HUES64 (cell line): ENCODE data around the gene CACFD1.

ENCODE experiments used
- H3K27ac ChIP-seq: 2 replicates; pipeline ENCODE4 v1.7.0; 2013; ENCODE audit warnings: low read depth, low read length, inconsistent platforms
- H3K27me3 ChIP-seq: 2 replicates; pipeline ENCODE4 v1.6.1; 2013; ENCODE audit warnings: mild to moderate bottlenecking, low read length; ENCODE audit not compliant: insufficient read depth
- H3K36me3 ChIP-seq: 2 replicates; pipeline ENCODE4 v1.6.1; 2013; ENCODE audit warnings: mild to moderate bottlenecking, low read length; ENCODE audit not compliant: insufficient read depth
- H3K4me1 ChIP-seq: 2 replicates; pipeline ENCODE4 v1.6.1; 2013; ENCODE audit warnings: mild to moderate bottlenecking, low read length, moderate library complexity; ENCODE audit not compliant: insufficient read depth
- H3K4me3 ChIP-seq: 2 replicates; pipeline ENCODE4 v1.5.1; 2013; ENCODE audit warnings: mild to moderate bottlenecking, low read length, moderate library complexity
- H3K9ac ChIP-seq: 2 replicates; pipeline ENCODE4 v1.6.1; 2013; ENCODE audit warnings: mild to moderate bottlenecking, low read depth, low read length
- H3K9me3 ChIP-seq: 2 replicates; pipeline ENCODE4 v1.6.1; 2013; ENCODE audit warnings: low read depth, low read length; ENCODE audit not compliant: insufficient read depth
- WGBS: fragments of 150-250, 120-280 bp; methylation state at CpG from one replicate; pipeline ENCODE4 v1.1.7; 2013; ENCODE audit warnings: missing lambda C conversion rate; 5-methylcytosine and 5-hydroxymethylcytosine counted together

The CACFD1 gene

GRCh38 chr9:133464638-133465037 lies 4.9 kb downstream of the CACFD1 start:
- Histone ChIP-seq H3K9ac (no peak overlapping the region), H3K4me1 (peaks cover 5% of the 10 kb centered on the region; the same call in 1 of the 2 replicates), H3K36me3 (peaks cover 11% of the 10 kb centered on the region), H3K4me3 (no peak overlapping the region), H3K27me3 (no peaks in the 10 kb centered on the region), H3K9me3 (no peaks in the 10 kb centered on the region), H3K27ac (no peak overlapping the region)
- 95% methylated on average over 10 of the region's 10 CpGs for WGBS

DNA sequence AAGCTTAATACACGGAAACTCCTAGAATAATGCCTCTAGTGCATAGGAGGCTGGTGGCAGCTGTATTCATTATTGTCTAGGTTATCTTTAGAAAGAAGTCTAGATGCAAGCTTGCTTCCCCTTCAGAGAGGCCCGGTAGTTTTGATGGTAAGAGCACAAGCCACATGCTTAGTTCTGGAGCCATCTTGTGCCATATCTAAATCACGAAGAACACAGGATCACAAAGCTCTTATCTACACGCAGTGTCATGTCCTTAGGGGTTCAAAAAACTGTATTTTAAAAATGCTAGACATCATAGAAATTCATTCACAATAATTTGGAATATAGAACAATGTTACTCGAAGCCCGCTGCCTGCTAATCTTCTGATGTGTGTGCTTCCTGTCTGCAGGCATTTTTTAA lies 6.2 kb downstream of the CACFD1 start:
- Histone ChIP-seq H3K9ac (no peak overlapping the region), H3K9me3 (no peaks in the 10 kb centered on the region), H3K4me3 (no peak overlapping the region), H3K36me3 (peaks cover 11% of the 10 kb centered on the region), H3K4me1 (peaks cover 1% of the 10 kb centered on the region; the same call in 1 of the 2 replicates), H3K27me3 (no peaks in the 10 kb centered on the region), H3K27ac (no peak overlapping the region)
- WGBS: 97% methylated on average over 6 of the region's 6 CpGs

- no peak overlapping the region for H3K27ac ChIP-seq
- no peaks in the 10 kb centered on the region for H3K27me3 ChIP-seq
Measured at GRCh38 chr9:133467101-133467500, 7.3 kb downstream of the CACFD1 start.

GRCh38 chr9:133468374-133468773 lies 8.6 kb downstream of the CACFD1 start:
- 91% methylated on average over 11 of the region's 11 CpGs for WGBS
- Histone ChIP-seq H3K27ac (no peak overlapping the region), H3K4me1 (no peaks in the 10 kb centered on the region), H3K4me3 (no peak overlapping the region), H3K9me3 (no peaks in the 10 kb centered on the region), H3K36me3 (peaks cover 26% of the 10 kb centered on the region), H3K27me3 (no peaks in the 10 kb centered on the region), H3K9ac (no peak overlapping the region)

More at GRCh38 chr9:133467101-133467500, 7.3 kb downstream of the CACFD1 start:
- H3K4me3 ChIP-seq: no peak overlapping the region
- no peak overlapping the region for H3K9ac ChIP-seq
- WGBS: 90% methylated on average over 10 of the region's 10 CpGs
- no peaks in the 10 kb centered on the region for H3K4me1 ChIP-seq
- no peaks in the 10 kb centered on the region for H3K9me3 ChIP-seq
- peaks cover 17% of the 10 kb centered on the region for H3K36me3 ChIP-seq

DNA sequence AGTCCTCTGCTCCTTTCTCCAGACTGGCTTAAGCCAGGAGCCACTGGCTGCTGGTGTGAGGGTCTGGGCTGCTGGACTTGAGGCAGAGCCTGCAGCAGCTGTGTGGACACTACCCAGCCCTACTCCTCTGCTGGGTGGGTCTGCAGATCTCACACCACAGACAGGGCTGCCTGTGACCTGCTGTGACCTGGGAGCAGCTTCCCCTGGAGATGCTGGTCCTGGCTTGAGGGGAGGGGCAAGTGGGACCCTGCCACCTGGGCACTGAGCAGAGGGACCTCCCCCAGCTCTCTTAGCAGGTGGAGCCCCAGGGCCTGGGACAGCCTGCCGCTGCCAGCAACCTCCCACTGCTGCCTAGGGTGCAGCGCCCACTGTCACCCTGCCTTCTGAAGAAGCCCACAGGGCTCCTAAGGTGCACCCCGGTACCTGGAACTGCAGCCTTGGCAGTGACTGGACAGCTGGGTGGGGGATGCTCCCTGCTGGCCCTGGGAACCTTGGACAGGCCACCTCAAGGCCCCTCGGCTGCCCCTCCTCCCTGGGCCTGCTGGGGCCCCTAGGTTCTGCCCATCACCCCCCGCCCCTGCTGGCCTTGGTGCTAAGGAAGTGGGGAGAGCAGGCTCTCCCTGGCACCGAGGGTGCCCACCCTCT lies 9.1 kb downstream of the CACFD1 start:
- WGBS: 90% methylated on average over 6 of the region's 6 CpGs
- Histone ChIP-seq H3K4me3 (no peak overlapping the region), H3K36me3 (peaks cover 31% of the 10 kb centered on the region), H3K9me3 (no peaks in the 10 kb centered on the region), H3K27ac (no peak overlapping the region), H3K27me3 (no peaks in the 10 kb centered on the region), H3K9ac (no peak overlapping the region), H3K4me1 (no peaks in the 10 kb centered on the region)

DNA sequence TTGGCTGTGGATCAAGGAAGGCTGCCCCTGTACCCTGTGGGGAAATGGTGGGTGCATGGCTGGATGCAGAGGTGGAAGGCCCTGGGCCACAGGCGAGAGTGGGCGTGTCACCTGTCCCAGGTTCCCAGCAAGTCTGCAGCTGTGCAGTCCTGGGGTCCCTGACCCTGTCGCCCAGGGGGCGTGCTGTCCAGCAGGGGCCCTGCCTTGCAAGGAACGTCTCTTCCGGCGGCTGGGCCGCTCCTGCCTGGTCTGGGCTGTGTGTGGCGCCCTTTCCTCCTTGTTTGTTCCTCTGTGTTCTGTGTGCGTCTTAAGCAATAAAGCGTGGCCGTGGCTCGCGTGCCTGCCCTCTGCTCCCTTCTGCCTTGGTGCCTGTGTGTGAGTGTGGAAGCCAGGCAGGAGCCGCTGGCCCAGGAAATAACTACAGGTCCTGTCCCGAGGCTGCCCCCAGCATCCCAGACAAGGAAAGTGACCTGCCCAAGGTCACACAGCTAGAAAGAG lies 10.7 kb downstream of the CACFD1 start:
- Histone ChIP-seq H3K27ac (no peak overlapping the region), H3K36me3 (peaks cover 38% of the 10 kb centered on the region)
- 84% methylated on average over 16 of the region's 16 CpGs for WGBS

DNA sequence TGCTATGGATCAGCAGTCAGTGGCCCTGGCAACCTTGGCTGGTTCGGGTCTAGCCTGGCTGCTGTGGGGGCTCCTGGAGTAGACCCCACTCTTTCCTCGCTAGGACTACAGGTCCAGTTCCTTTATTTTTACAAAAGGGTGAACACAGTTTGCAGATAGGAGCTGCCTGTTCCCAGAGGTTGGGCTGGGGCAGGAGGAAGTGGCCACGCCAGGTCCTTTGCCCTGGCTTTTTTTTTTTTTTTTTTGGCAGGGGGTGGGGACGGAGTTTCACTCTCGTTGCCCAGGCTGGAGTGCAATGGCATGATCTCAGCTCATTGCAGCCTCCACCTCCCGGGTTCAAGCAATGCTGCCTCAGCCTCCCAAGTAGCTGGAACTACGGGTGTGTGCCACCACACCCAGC lies 11.2 kb downstream of the CACFD1 start:
- peaks cover 38% of the 10 kb centered on the region for H3K36me3 ChIP-seq
- no peak overlapping the region for H3K9ac ChIP-seq
- no peak overlapping the region for H3K4me3 ChIP-seq
- 94% methylated on average over 7 of the region's 7 CpGs for WGBS
- H3K27me3 ChIP-seq: no peaks in the 10 kb centered on the region
- H3K9me3 ChIP-seq: no peaks in the 10 kb centered on the region
- H3K4me1 ChIP-seq: no peaks in the 10 kb centered on the region
- no peak overlapping the region for H3K27ac ChIP-seq

More for the DNA sequence above, 10.7 kb downstream of the CACFD1 start:
- Histone ChIP-seq H3K9me3 (no peaks in the 10 kb centered on the region), H3K27me3 (no peaks in the 10 kb centered on the region), H3K4me1 (no peaks in the 10 kb centered on the region), H3K9ac (no peak overlapping the region), H3K4me3 (no peak overlapping the region)

- Histone ChIP-seq H3K4me3 (no peak overlapping the region), H3K27ac (no peak overlapping the region), H3K36me3 (peaks cover 37% of the 10 kb centered on the region), H3K27me3 (no peaks in the 10 kb centered on the region), H3K9ac (no peak overlapping the region), H3K4me1 (no peaks in the 10 kb centered on the region), H3K9me3 (no peaks in the 10 kb centered on the region)
- WGBS: 92% methylated on average over 27 of the region's 27 CpGs
Measured at GRCh38 chr9:133471551-133472276, 11.9 kb downstream of the CACFD1 start.

DNA sequence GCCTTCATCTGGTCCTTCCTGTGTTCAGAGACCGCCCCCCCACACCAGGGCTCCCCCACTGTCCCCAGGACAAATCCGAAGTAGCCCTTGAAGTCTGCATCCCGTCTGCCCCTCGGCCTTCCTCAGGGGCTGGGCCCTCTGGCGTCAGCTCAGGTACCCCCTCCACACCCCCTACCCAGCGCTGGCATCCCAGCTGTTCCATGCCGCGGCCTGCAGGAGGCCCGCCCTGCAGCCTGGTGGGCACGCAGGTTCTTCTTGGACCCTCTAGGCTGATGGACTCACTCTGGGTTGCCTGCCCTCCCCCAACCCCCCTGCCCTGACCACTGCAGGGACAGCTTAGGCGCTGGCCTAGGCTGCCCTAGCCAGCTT lies 12.5 kb downstream of the CACFD1 start:
- 92% methylated on average over 11 of the region's 11 CpGs for WGBS
- no peaks in the 10 kb centered on the region for H3K9me3 ChIP-seq
- H3K4me3 ChIP-seq: no peak overlapping the region
- H3K36me3 ChIP-seq: peaks cover 40% of the 10 kb centered on the region
- H3K9ac ChIP-seq: no peak overlapping the region
- H3K27me3 ChIP-seq: no peaks in the 10 kb centered on the region
- no peaks in the 10 kb centered on the region for H3K4me1 ChIP-seq
- no peak overlapping the region for H3K27ac ChIP-seq

DNA sequence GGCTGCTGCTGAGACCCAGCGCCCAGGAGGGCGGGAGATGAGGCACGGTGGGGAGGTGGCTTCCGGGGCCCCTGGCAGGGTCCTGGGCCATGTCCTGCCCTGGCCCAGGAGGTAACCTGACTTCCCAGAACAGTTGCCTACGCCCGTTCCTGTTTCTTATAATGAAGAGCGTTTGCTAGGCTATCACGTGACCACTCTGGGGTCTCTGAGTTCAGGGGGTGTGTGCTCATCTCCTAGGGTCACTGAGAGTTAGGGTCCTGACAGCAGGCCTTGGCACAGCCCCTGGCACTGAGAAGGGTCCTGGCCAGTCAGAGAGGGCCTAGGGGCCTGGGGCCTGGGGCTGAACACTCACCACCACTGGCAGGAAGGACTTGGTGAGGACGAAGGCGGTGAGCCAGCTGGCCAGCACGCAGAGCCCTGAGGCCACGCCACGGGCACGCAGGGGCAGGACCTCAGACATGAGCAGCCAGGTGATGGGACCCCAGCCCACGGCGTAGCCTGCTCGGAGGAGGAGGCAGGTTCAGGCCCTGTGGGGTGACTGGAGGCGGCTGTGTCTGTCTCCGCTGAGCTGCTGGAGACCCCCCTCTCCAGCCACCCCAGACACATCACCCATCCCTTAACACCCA lies 13.1 kb downstream of the CACFD1 start:
- no peaks in the 10 kb centered on the region for H3K9me3 ChIP-seq
- no peak overlapping the region for H3K4me3 ChIP-seq
- H3K27me3 ChIP-seq: no peaks in the 10 kb centered on the region
- WGBS: 96% methylated on average over 19 of the region's 19 CpGs
- no peak overlapping the region for H3K9ac ChIP-seq
- H3K27ac ChIP-seq: no peak overlapping the region
- 0 out of 2 replicates have a peak, but pooled peaks cover under 1% of the 10 kb centered on the region for H3K4me1 ChIP-seq
- H3K36me3 ChIP-seq: peaks cover 40% of the 10 kb centered on the region

DNA sequence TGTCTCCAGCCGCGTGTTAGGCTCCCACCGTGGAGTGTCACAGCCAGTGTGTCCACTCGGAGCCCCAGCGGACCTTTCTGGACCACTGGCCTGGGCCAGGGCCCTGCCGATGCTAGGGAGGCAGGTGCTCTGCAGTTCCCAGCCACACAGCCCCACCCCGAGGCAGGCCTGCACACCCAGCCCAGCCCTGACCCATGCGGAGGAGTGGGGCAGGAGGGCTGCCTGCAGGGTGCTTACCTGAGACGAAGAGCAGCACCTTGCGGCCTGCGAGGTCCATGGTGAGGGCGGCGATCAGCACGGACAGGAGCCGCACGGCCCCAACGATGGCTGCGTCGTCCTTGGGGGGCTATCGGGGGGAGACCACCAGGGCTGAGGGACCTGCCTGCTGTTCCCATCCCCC lies 14.0 kb downstream of the CACFD1 start:
- H3K4me3 ChIP-seq: no peak overlapping the region
- no peak overlapping the region for H3K9ac ChIP-seq
- WGBS: 95% methylated on average over 20 of the region's 20 CpGs
- 0 out of 2 replicates have a peak, but pooled peaks cover 3% of the 10 kb centered on the region for H3K4me1 ChIP-seq
- no peak overlapping the region for H3K27ac ChIP-seq
- no peaks in the 10 kb centered on the region for H3K9me3 ChIP-seq
- no peaks in the 10 kb centered on the region for H3K27me3 ChIP-seq
- H3K36me3 ChIP-seq: peaks cover 40% of the 10 kb centered on the region
